Endothelial cell of umbilical vein (primary cell): ENCODE measurements around the gene C8A.

Experiments used
- CTCF ChIP-seq, 2 donors: IDR thresholded peaks; 1 replicate in 1 of 2; 2 replicates in 1 of 2; pipeline ENCODE4 v1.5.1; 2011; ENCODE audit warnings: low read length in 2 of 2, mild to moderate bottlenecking in 2 of 2, moderate library complexity in 2 of 2, control low read depth in 1 of 2, inconsistent platforms in 1 of 2, low read depth in 1 of 2; ENCODE audit not compliant: insufficient read depth in 1 of 2; ENCODE audit errors: extremely low read depth in 1 of 2
- GATA2 ChIP-seq: IDR thresholded peaks from 2 replicates; pipeline ENCODE4 v1.7.0; 2011; ENCODE audit warnings: low read depth, mild to moderate bottlenecking, moderate library complexity, mixed read lengths, low read length; ENCODE audit not compliant: insufficient read length, insufficient read depth
- POLR2AphosphoS5 ChIP-seq: IDR thresholded peaks from 2 replicates; pipeline ENCODE4 v1.6.1; 2012; ENCODE audit warnings: low read depth, mild to moderate bottlenecking, control low read depth, low read length, moderate library complexity; ENCODE audit not compliant: insufficient read depth

GRCh38 chr1:56933606-56934005 lies 79.0 kb downstream of the C8A start:
- no peak for TF ChIP-seq CTCF (IDR thresholded peaks at IDR 0.05; ENCODE audit: extremely low read depth in 1 of 2, insufficient read depth in 1 of 2, low read depth in 1 of 2, low read length in 2 of 2)
- no peak for TF ChIP-seq POLR2AphosphoS5
- no peak for TF ChIP-seq GATA2
